GM12872 (cell line): ENCODE results near the gene NCR2.

ENCODE experiments used
- CTCF ChIP-seq: IDR thresholded peaks from 3 replicates; pipeline ENCODE4 v1.5.1; 2011; ENCODE audit warnings: low read depth, mild to moderate bottlenecking, low read length, moderate library complexity; ENCODE audit not compliant: insufficient read depth

Gene NCR2

GRCh38 chr6:41342241-41342640 lies 6.8 kb downstream of the NCR2 start:
- no peak for TF ChIP-seq CTCF

- TF ChIP-seq CTCF, result no peak
Observed at GRCh38 chr6:41343641-41344187, 8.3 kb downstream of the NCR2 start.

- no peak for TF ChIP-seq CTCF
Observed at GRCh38 chr6:41344876-41345275, 9.5 kb downstream of the NCR2 start.

GRCh38 chr6:41345901-41346300 lies 10.5 kb downstream of the NCR2 start:
- no peak for TF ChIP-seq CTCF

GRCh38 chr6:41346441-41346840 lies 11.0 kb downstream of the NCR2 start:
- no peak for TF ChIP-seq CTCF

GRCh38 chr6:41347378-41348050 lies 12.1 kb downstream of the NCR2 start:
- TF ChIP-seq CTCF, result no peak

GRCh38 chr6:41348934-41349333 lies 13.5 kb downstream of the NCR2 start:
- TF ChIP-seq CTCF, result no peak
